Hepatocyte (in vitro differentiated cells): Measurements from ENCODE around the gene SERPINB12.

Source experiments
- CTCF ChIP-seq: fragments of 200-600 bp; sonication (generic); IDR thresholded peaks from 2 replicates; pipeline ENCODE4 v1.5.1; 2016; ENCODE audit warnings: antibody characterized with exemption, mild to moderate bottlenecking; ENCODE audit not compliant: poor library complexity
- EZH2 ChIP-seq: fragments of 200-600 bp; sonication (generic); IDR thresholded peaks from 2 replicates; pipeline ENCODE4 v1.6.1; 2016; ENCODE audit warnings: antibody characterized with exemption, mild to moderate bottlenecking, borderline replicate concordance
- EZH2phosphoT487 ChIP-seq: fragments of 200-600 bp; sonication (generic); IDR thresholded peaks from one replicate; pipeline ENCODE4 v1.6.1; 2018; ENCODE audit warnings: antibody characterized with exemption, mild to moderate bottlenecking, low read depth, moderate library complexity; ENCODE audit not compliant: unreplicated experiment, severe bottlenecking

- TF ChIP-seq CTCF (peak; percentile 68), EZH2 (no peak), EZH2phosphoT487 (no peak)
Measured at GRCh38 chr18:63578357-63578958, 36.3 kb downstream of the SERPINB12 start.
